A549 (cell line): ENCODE results near the gene CORO2B. TPM values are rescaled to one million over a fixed set of nuclear protein-coding genes. Genes with fewer than 3 reads are reported as not detected.
A peak's percentile ranks its signal among the peaks of the same experiment; 100 is the strongest.

Source experiments
- ATAC-seq, 2 experiments: fragments of 200-7000 bp in 1 of 2; fragments of >200 bp in 1 of 2; cut with Nextera tagmentation in 1 of 2; cut with Tn5 transposase in 1 of 2; 3 replicates each; pipeline versions ENCODE4 v1.8.0 to v1.9.1; 2018 to 2020; ENCODE audit warnings: mild to moderate bottlenecking in 1 of 2, moderate library complexity in 1 of 2
- CTCF ChIA-PET: fragments of 300-600 bp; sonication (Branson Sonifier 250); formaldehyde crosslinking; extraction: SDS; loops from one replicate; lab custom pipeline; 2021; ENCODE audit warnings: antibody characterized with exemption, inconsistent platforms; lab: Yijun Ruan, JAX
- POLR2A ChIA-PET: fragments of 350-600 bp; formaldehyde crosslinking; extraction: SDS; loops from one replicate; lab custom pipeline; 2021; ENCODE audit warnings: antibody characterized with exemption, inconsistent platforms; lab: Yijun Ruan, JAX
- DNase-seq, 2 experiments: peaks; one replicate each; pipeline versions ENCODE4 v3.0.0 to v3.0.0-alpha.2; 2011 to 2016; ENCODE audit warnings: low read depth in 1 of 2, low spot score in 1 of 2
- FAIRE-seq: peaks from 2 replicates; lab custom pipeline; 2011; peaks lifted over from hg19 to GRCh38; lab: Jason Lieb, UNC
- H3K27ac ChIP-seq, 2 experiments: fragments of >200 bp; sonication (Bioruptor Twin); formaldehyde crosslinking; 3 replicates each; pipeline ENCODE4 v1.5.1; 2016 to 2017
- H3K4me1 ChIP-seq: fragments of >200 bp; sonication (Bioruptor Twin); formaldehyde crosslinking; 3 replicates; pipeline ENCODE4 v1.6.1; 2016
- H3K4me2 ChIP-seq: fragments of >200 bp; sonication (Bioruptor Twin); formaldehyde crosslinking; 3 replicates; pipeline ENCODE4 v1.6.1; 2016
- H3K4me3 ChIP-seq: fragments of >200 bp; sonication (Bioruptor Twin); formaldehyde crosslinking; 3 replicates; pipeline ENCODE4 v1.5.1; 2016
- H3K9me3 ChIP-seq: fragments of >200 bp; sonication (Bioruptor Twin); formaldehyde crosslinking; 3 replicates; pipeline ENCODE4 v1.6.1; 2016
- ATOH8 ChIP-seq: fragments of 250-450 bp; sonication (Bioruptor Pico); IDR thresholded peaks from 2 replicates; pipeline ENCODE4 v1.5.0; 2020; ENCODE audit warnings: low read depth, mild to moderate bottlenecking, moderate library complexity
- BCL3 ChIP-seq: fragments of >200 bp; sonication (Bioruptor Twin); formaldehyde crosslinking; IDR thresholded peaks from 3 replicates; pipeline ENCODE4 v1.6.1; 2016
- BHLHE40 ChIP-seq: IDR thresholded peaks from 2 replicates; pipeline ENCODE4 v1.6.1; 2012; ENCODE audit warnings: low read depth, low read length, inconsistent platforms
- CBX2 ChIP-seq: fragments of 200-600 bp; sonication (generic); IDR thresholded peaks from 2 replicates; pipeline ENCODE4 v1.6.1; 2016; ENCODE audit warnings: low read depth, mild to moderate bottlenecking, borderline replicate concordance
- CBX8 ChIP-seq: fragments of 200-600 bp; sonication (generic); IDR thresholded peaks from 2 replicates; pipeline ENCODE4 v1.6.1; 2016
- FOSB ChIP-seq: fragments of 250-450 bp; sonication (Bioruptor Pico); IDR thresholded peaks from 2 replicates; pipeline ENCODE4 v1.5.0; 2020; ENCODE audit warnings: mild to moderate bottlenecking, moderate library complexity
- GATA3 ChIP-seq: IDR thresholded peaks from 2 replicates; pipeline ENCODE4 v1.6.1; 2012; ENCODE audit warnings: borderline replicate concordance
- HEYL ChIP-seq: fragments of 250-450 bp; sonication (Bioruptor Pico); IDR thresholded peaks from 2 replicates; pipeline ENCODE4 v1.8.0; 2021; ENCODE audit warnings: mild to moderate bottlenecking, moderate library complexity
- HOXA7 ChIP-seq: fragments of 250-450 bp; sonication (Bioruptor Pico); IDR thresholded peaks from 2 replicates; pipeline ENCODE4 v1.5.0; 2020; ENCODE audit warnings: mild to moderate bottlenecking, moderate library complexity
- JUN ChIP-seq, 2 experiments: fragments of >200 bp; sonication (Bioruptor Twin); formaldehyde crosslinking; IDR thresholded peaks; 2 replicates in 1 of 2; 3 replicates in 1 of 2; pipeline ENCODE4 v1.6.1; 2016 to 2017
- KDM1A ChIP-seq: fragments of 200-600 bp; sonication (generic); IDR thresholded peaks from 2 replicates; pipeline ENCODE4 v1.6.1; 2016; ENCODE audit warnings: low read depth, mild to moderate bottlenecking
- KDM5A ChIP-seq: fragments of 200-600 bp; sonication (generic); IDR thresholded peaks from 2 replicates; pipeline ENCODE4 v1.6.1; 2016; ENCODE audit warnings: antibody characterized with exemption, mild to moderate bottlenecking
- MAFK ChIP-seq: fragments of 450-650 bp; IDR thresholded peaks from 2 replicates; pipeline ENCODE4 v1.6.1; 2014; ENCODE audit not compliant: partially characterized antibody
- MAZ ChIP-seq: fragments of 150-350 bp; IDR thresholded peaks from 2 replicates; pipeline ENCODE4 v1.6.1; 2014; ENCODE audit warnings: antibody characterized with exemption, low read depth, low read length, borderline replicate concordance
- NFE2L2 ChIP-seq: fragments of 150-350 bp; conservative IDR thresholded peaks from 2 replicates; pipeline ENCODE4 v1.6.1; 2014; ENCODE audit warnings: low read length
- NPAS2 ChIP-seq: fragments of 250-450 bp; sonication (Bioruptor Pico); IDR thresholded peaks from 2 replicates; pipeline ENCODE4 v1.8.0; 2022; ENCODE audit warnings: mild to moderate bottlenecking, moderate library complexity, borderline replicate concordance
- RAD21 ChIP-seq, 2 experiments: fragments of >200 bp in 1 of 2; sonication (Bioruptor Twin) in 1 of 2; formaldehyde crosslinking in 1 of 2; IDR thresholded peaks in 1 of 2; conservative IDR thresholded peaks in 1 of 2; 2 replicates in 1 of 2; 3 replicates in 1 of 2; pipeline ENCODE4 v1.6.1; 2012 to 2018; ENCODE audit warnings: inconsistent platforms in 1 of 2
- RCOR1 ChIP-seq: fragments of 150-350 bp; IDR thresholded peaks from 2 replicates; pipeline ENCODE4 v1.6.1; 2014; ENCODE audit warnings: antibody characterized with exemption, low read length, low read depth
- USF2 ChIP-seq: fragments of 450-650 bp; IDR thresholded peaks from 2 replicates; pipeline ENCODE4 v1.6.1; 2014; ENCODE audit warnings: antibody characterized with exemption
- ZNF302 ChIP-seq: fragments of 250-450 bp; sonication (Bioruptor Pico); IDR thresholded peaks from 2 replicates; pipeline ENCODE4 v1.9.0; 2021; ENCODE audit warnings: inconsistent platforms, mild to moderate bottlenecking, moderate library complexity
- WGBS: methylation state at CpG from one replicate; pipeline ENCODE4 v1.1.6; 2017; ENCODE audit errors: missing lambda C conversion rate; 5-methylcytosine and 5-hydroxymethylcytosine counted together
- polyA plus RNA-seq, 4 experiments: library from polyadenylated mRNA; depleted of rRNA in 3 of 4; stranded (reverse); fragments of >200 nt; fragmentation: RNase III in 1 of 4; extraction: RNeasy Plus Mini Kit Qiagen cat#74134 plus additional on column Dnase treatment in 1 of 4; gene quantifications; 2 replicates in 3 of 4; 3 replicates in 1 of 4; pipeline ENCODE4 v1.2.3, GENCODE V29; 2011 to 2017
- TF ChIP-seq, protein P1 (sequence below): fragments of 150-350 bp; IDR thresholded peaks from 2 replicates; pipeline ENCODE4 v1.6.1; 2014; ENCODE audit warnings: low read depth, mild to moderate bottlenecking, low read length

Gene CORO2B
- polyA plus RNA-seq, 2 of the 4 experiments (the other 2 are of a cell fraction): 2.0 to 2.3 TPM

GRCh38 chr15:68590721-68591389 lies 12.1 kb downstream of the CORO2B start:
- DNase-seq (no peak), FAIRE-seq (no peak), ATAC-seq (no peak)
- WGBS: 81% methylated on average over 9 of the region's 9 CpGs
- POLR2A ChIA-PET: no interaction called here
- no peak overlapping the region; a peak in 1 of 6 replicates for H3K27ac ChIP-seq
- H3K9me3 ChIP-seq: no peaks in the 10 kb centered on the region
- no peak overlapping the region for H3K4me2 ChIP-seq
- CTCF ChIA-PET: interaction anchor here (1.0 to 6.1 kb wide), 8 partner anchors 31 to 338 kb away, joined by 3 to 27 read pairs (median 4); no protein-coding TSS in a partner anchor
- peaks cover 9% of the 10 kb centered on the region for H3K4me1 ChIP-seq
- TF ChIP-seq MAZ: no peak
- no peak for TF ChIP-seq RCOR1
- TF ChIP-seq ZNF302 (CRISPR knock-in tag): no peak
- no peak for TF ChIP-seq ATOH8 (CRISPR knock-in tag)
- TF ChIP-seq KDM1A: no peak
- no peak for TF ChIP-seq NFE2L2
- TF ChIP-seq CBX2: no peak
- no peak for TF ChIP-seq JUN (IDR thresholded peaks at IDR 0.05)
- TF ChIP-seq CBX8: no peak
- H3K4me3 ChIP-seq: no peak overlapping the region

DNA sequence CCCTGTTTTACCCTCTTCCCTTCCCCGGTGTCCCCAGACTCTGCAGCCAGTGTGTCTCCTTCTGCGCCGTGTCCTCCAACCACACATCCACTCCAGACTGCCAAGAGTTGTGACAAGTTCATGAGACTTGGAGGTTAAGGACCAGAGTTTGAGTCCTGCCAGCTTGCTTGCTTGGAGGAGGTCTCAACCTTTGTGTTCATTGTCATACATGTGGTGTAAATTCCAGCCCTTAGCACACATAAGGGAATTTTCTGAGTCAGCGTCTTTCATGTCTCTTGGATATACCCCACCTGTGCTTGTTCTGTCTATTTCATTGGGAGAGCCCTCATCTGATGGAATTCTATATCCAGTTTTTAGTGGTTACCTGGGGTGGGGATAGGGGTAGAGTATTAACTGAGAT lies 13.3 kb downstream of the CORO2B start:
- ChIA-PET POLR2A (no interaction called here), CTCF (interaction anchor here (0.7 to 6.1 kb wide), 6 partner anchors 11 to 285 kb away, joined by 3 to 27 read pairs (median 4); no protein-coding TSS in a partner anchor)
- Histone ChIP-seq H3K9me3 (no peaks in the 10 kb centered on the region), H3K27ac (peak overlapping the region in 1 of 2 experiments; percentile 15; a peak in 1 of 6 replicates), H3K4me1 (no peaks in the 10 kb centered on the region), H3K4me2 (no peak overlapping the region), H3K4me3 (no peak overlapping the region)
- no peak for ATAC-seq
- 93% methylated on average over 4 of the region's 4 CpGs for WGBS
- TF ChIP-seq MAFK: peak; percentile 71
- no peak for TF ChIP-seq NPAS2 (CRISPR knock-in tag)
- TF ChIP-seq, protein P1, sequence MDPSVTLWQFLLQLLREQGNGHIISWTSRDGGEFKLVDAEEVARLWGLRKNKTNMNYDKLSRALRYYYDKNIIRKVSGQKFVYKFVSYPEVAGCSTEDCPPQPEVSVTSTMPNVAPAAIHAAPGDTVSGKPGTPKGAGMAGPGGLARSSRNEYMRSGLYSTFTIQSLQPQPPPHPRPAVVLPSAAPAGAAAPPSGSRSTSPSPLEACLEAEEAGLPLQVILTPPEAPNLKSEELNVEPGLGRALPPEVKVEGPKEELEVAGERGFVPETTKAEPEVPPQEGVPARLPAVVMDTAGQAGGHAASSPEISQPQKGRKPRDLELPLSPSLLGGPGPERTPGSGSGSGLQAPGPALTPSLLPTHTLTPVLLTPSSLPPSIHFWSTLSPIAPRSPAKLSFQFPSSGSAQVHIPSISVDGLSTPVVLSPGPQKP: no peak
- TF ChIP-seq KDM1A: no peak
- TF ChIP-seq USF2: no peak
- no peak for TF ChIP-seq HOXA7
- no peak for FAIRE-seq
- no peak for DNase-seq

- no peak for TF ChIP-seq FOSB (CRISPR knock-in tag)
- no peak for TF ChIP-seq BCL3
- TF ChIP-seq RAD21 (conservative IDR thresholded peaks at IDR 0.05 in 1 of 2, IDR thresholded peaks at IDR 0.05 in 1 of 2): no peak
- no peak for TF ChIP-seq BHLHE40
- no peak for TF ChIP-seq KDM5A
- no peak for TF ChIP-seq GATA3
- no peak for TF ChIP-seq ATOH8 (CRISPR knock-in tag)
- TF ChIP-seq HEYL (CRISPR knock-in tag): no peak
- no peaks in the 10 kb centered on the region for H3K4me1 ChIP-seq
- no peak overlapping the region for H3K4me2 ChIP-seq
- H3K4me3 ChIP-seq: no peak overlapping the region
- CTCF ChIA-PET: interaction anchor here (0.7 to 6.1 kb wide), 6 partner anchors 11 to 285 kb away, joined by 3 to 27 read pairs (median 4); no protein-coding TSS in a partner anchor
- 78% methylated on average over 3 of the region's 3 CpGs for WGBS
- H3K27ac ChIP-seq: no peak overlapping the region; a peak in 1 of 6 replicates
- DNase-seq (no peak), FAIRE-seq (no peak), ATAC-seq (no peak)
- no peaks in the 10 kb centered on the region for H3K9me3 ChIP-seq
- POLR2A ChIA-PET: no interaction called here
These were observed 13.8 kb downstream of the CORO2B start for GRCh38 chr15:68592544-68592943.
